Measurements from ENCODE around the gene SVEP1. TPM values are rescaled to one million over a fixed set of nuclear protein-coding genes. Genes with fewer than 3 reads are reported as not detected.
"Not testable (repeated sequence)": the region's sequence is repeated elsewhere in the genome, so short reads cannot be mapped to it uniquely, and the experiment has no call there.

The SVEP1 gene
- polyA plus RNA-seq, 1 donor (not counting 4 experiments of a cell fraction or from before 2014, with no cell fraction given) = 0.14 TPM

DNA sequence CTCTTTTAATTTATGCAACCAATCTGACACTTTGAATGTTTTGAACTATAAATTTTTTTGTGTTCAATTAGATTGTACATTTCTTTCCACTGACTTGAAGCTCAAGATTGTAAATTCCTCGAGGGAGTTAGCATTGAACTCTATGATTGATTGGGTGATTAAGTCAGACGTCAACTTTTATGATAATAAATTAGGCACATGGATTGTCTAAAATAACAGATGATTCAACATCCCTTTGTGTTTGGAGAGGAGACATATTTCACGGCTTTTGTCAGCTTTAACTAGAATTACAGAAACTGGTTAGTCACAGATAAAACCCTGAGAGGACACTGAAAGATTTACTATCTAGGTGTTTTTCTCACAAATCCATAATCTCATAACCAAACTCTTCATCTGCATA, 209.2 kb downstream of the SVEP1 start:
- Histone ChIP-seq H3K27ac (ENCODE audit: control insufficient read depth, insufficient read depth, low read length) (peak overlapping the region; percentile 49), H3K4me2 (ENCODE audit: control insufficient read depth, extremely low read depth, insufficient read depth, low read depth, low read length) (peak overlapping the region; percentile 62), H3K27me3 (ENCODE audit: control insufficient read depth, extremely low read depth, insufficient read depth, low read length) (no peaks in the 10 kb centered on the region), H3K36me3 (ENCODE audit: control insufficient read depth in 2 of 2, extremely low read depth in 1 of 2, insufficient read depth in 2 of 2, low read length in 2 of 2) (no peaks in the 10 kb centered on the region), H3K4me3 (ENCODE audit: control insufficient read depth in 2 of 3, extremely low read depth in 1 of 3, insufficient read depth in 2 of 3, low read depth in 1 of 3, low read length in 3 of 3) (no peak overlapping the region), H2AFZ (ENCODE audit: control insufficient read depth, low read length) (no peak overlapping the region), H3K9ac (ENCODE audit: control insufficient read depth, extremely low read depth, insufficient read depth, low read length) (no peak overlapping the region), H3K4me1 (ENCODE audit: control insufficient read depth, extremely low read depth, insufficient read depth, low read length) (peaks cover 19% of the 10 kb centered on the region), H3K79me2 (ENCODE audit: control insufficient read depth, insufficient read depth, low read length) (no peaks in the 10 kb centered on the region), H3K9me1 (ENCODE audit: control insufficient read depth, extremely low read depth, insufficient read depth, low read length) (no peaks in the 10 kb centered on the region), H3K9me3 (ENCODE audit: control insufficient read depth, low read depth, low read length) (no peaks in the 10 kb centered on the region), H4K20me1 (ENCODE audit: control insufficient read depth, extremely low read depth, insufficient read depth, low read length) (no peaks in the 10 kb centered on the region)
- FAIRE-seq = peak; percentile 17
- dilution Hi-C loops (cut with MboI; ENCODE audit: extremely low pct_ligation_motif_present, low sequenced_read_pairs) = no loop called here
- DNase-seq (ENCODE audit: low read depth, low spot score) = peak; percentile 15
- TF ChIP-seq EZH2 (IDR thresholded peaks at IDR 0.05; ENCODE audit: low read length) = no peak
- TF ChIP-seq, protein P1, sequence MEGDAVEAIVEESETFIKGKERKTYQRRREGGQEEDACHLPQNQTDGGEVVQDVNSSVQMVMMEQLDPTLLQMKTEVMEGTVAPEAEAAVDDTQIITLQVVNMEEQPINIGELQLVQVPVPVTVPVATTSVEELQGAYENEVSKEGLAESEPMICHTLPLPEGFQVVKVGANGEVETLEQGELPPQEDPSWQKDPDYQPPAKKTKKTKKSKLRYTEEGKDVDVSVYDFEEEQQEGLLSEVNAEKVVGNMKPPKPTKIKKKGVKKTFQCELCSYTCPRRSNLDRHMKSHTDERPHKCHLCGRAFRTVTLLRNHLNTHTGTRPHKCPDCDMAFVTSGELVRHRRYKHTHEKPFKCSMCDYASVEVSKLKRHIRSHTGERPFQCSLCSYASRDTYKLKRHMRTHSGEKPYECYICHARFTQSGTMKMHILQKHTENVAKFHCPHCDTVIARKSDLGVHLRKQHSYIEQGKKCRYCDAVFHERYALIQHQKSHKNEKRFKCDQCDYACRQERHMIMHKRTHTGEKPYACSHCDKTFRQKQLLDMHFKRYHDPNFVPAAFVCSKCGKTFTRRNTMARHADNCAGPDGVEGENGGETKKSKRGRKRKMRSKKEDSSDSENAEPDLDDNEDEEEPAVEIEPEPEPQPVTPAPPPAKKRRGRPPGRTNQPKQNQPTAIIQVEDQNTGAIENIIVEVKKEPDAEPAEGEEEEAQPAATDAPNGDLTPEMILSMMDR (optimal IDR thresholded peaks at IDR 0.05 in 1 of 3, IDR thresholded peaks at IDR 0.05 in 1 of 3, conservative IDR thresholded peaks at IDR 0.05 in 1 of 3; ENCODE audit: extremely low read depth in 1 of 3, insufficient read depth in 2 of 3, low read length in 3 of 3) = no peak

DNA sequence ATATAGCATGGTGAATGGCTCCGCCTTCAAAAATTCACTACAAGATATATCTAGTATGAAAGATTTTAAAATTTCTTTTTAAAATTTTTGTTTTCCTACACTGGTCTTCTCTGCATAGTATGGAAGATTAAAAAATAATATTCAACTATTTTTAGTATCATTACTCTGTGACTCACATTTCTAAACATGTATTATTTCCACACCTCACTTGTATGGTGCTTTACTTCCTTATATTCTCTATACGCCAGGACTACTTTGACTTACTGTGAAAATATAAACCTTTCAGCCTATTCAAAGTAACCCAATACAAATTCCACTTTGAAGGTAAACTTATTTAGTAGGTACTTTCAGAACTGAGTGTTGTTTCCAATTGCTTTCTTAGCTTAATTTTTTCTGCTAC, 215.1 kb downstream of the SVEP1 start:
- H3K27ac ChIP-seq (ENCODE audit: control insufficient read depth, insufficient read depth, low read length) = no peak overlapping the region
- H4K20me1 ChIP-seq (ENCODE audit: control insufficient read depth, extremely low read depth, insufficient read depth, low read length) = no peaks in the 10 kb centered on the region
- TF ChIP-seq, protein P1 (optimal IDR thresholded peaks at IDR 0.05 in 1 of 3, IDR thresholded peaks at IDR 0.05 in 1 of 3, conservative IDR thresholded peaks at IDR 0.05 in 1 of 3; ENCODE audit: extremely low read depth in 1 of 3, insufficient read depth in 2 of 3, low read length in 3 of 3) = no peak
- H3K36me3 ChIP-seq (ENCODE audit: control insufficient read depth in 2 of 2, extremely low read depth in 1 of 2, insufficient read depth in 2 of 2, low read length in 2 of 2) = no peaks in the 10 kb centered on the region
- DNase-seq (ENCODE audit: low read depth, low spot score) (no peak), FAIRE-seq (no peak)
- no peaks in the 10 kb centered on the region for H3K9me1 ChIP-seq (ENCODE audit: control insufficient read depth, extremely low read depth, insufficient read depth, low read length)
- no peak overlapping the region for H2AFZ ChIP-seq (ENCODE audit: control insufficient read depth, low read length)
- H3K9me3 ChIP-seq (ENCODE audit: control insufficient read depth, low read depth, low read length) = no peaks in the 10 kb centered on the region
- H3K4me1 ChIP-seq (ENCODE audit: control insufficient read depth, extremely low read depth, insufficient read depth, low read length) = peaks cover under 1% of the 10 kb centered on the region
- dilution Hi-C loops (cut with MboI; ENCODE audit: extremely low pct_ligation_motif_present, low sequenced_read_pairs) = no loop called here
- H3K4me2 ChIP-seq (ENCODE audit: control insufficient read depth, extremely low read depth, insufficient read depth, low read depth, low read length) = no peak overlapping the region
- H3K4me3 ChIP-seq (ENCODE audit: control insufficient read depth in 2 of 3, extremely low read depth in 1 of 3, insufficient read depth in 2 of 3, low read depth in 1 of 3, low read length in 3 of 3) = no peak overlapping the region
- H3K9ac ChIP-seq (ENCODE audit: control insufficient read depth, extremely low read depth, insufficient read depth, low read length) = no peak overlapping the region
- no peaks in the 10 kb centered on the region for H3K79me2 ChIP-seq (ENCODE audit: control insufficient read depth, insufficient read depth, low read length)
- H3K27me3 ChIP-seq (ENCODE audit: control insufficient read depth, extremely low read depth, insufficient read depth, low read length) = no peaks in the 10 kb centered on the region

DNA sequence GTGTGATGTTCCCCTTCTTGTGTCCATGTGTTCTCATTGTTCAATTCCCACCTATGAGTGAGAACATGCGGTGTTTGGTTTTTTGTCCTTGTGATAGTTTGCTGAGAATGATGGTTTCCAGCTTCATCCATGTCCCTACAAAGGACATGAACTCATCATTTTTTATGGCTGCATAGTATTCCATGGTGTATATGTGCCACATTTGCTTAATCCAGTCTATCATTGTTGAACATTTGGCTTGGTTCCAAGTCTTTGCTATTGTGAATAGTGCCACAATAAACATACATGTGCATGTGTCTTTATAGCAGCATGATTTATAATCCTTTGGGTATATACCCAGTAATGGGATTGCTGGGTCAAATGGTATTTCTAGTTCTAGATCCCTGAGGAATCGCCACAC, 220.5 kb downstream of the SVEP1 start:
- H3K27ac ChIP-seq (ENCODE audit: control insufficient read depth, insufficient read depth, low read length); H3K79me2 ChIP-seq (ENCODE audit: control insufficient read depth, insufficient read depth, low read length); H4K20me1 ChIP-seq (ENCODE audit: control insufficient read depth, extremely low read depth, insufficient read depth, low read length); H3K9ac ChIP-seq (ENCODE audit: control insufficient read depth, extremely low read depth, insufficient read depth, low read length); H3K4me3 ChIP-seq (ENCODE audit: control insufficient read depth in 2 of 3, extremely low read depth in 1 of 3, insufficient read depth in 2 of 3, low read depth in 1 of 3, low read length in 3 of 3); H3K27me3 ChIP-seq (ENCODE audit: control insufficient read depth, extremely low read depth, insufficient read depth, low read length); H3K4me2 ChIP-seq (ENCODE audit: control insufficient read depth, extremely low read depth, insufficient read depth, low read depth, low read length); H3K4me1 ChIP-seq (ENCODE audit: control insufficient read depth, extremely low read depth, insufficient read depth, low read length); H3K36me3 ChIP-seq (ENCODE audit: control insufficient read depth in 2 of 2, extremely low read depth in 1 of 2, insufficient read depth in 2 of 2, low read length in 2 of 2); dilution Hi-C loops (cut with MboI; ENCODE audit: extremely low pct_ligation_motif_present, low sequenced_read_pairs); H3K9me1 ChIP-seq (ENCODE audit: control insufficient read depth, extremely low read depth, insufficient read depth, low read length); FAIRE-seq; H2AFZ ChIP-seq (ENCODE audit: control insufficient read depth, low read length); DNase-seq (ENCODE audit: low read depth, low spot score); H3K9me3 ChIP-seq (ENCODE audit: control insufficient read depth, low read depth, low read length): not testable (repeated sequence)

Measured in keratinocyte (primary cell).